ENCODE data around the gene GAP43. TPM values are rescaled to one million over a fixed set of nuclear protein-coding genes. Genes with fewer than 3 reads are reported as not detected.
A peak's percentile ranks its signal among the peaks of the same experiment; 100 is the strongest.

GAP43 gene
- total RNA-seq, 1 experiment from 2014 or later: 31.6 TPM

GRCh38 chr3:115760716-115761115 lies 137.4 kb downstream of the GAP43 start:
- no peak for DNase-seq (ENCODE audit: low spot score)
- intact Hi-C loops (cut with micrococcal nuclease; ENCODE audit: unreplicated experiment): no loop called here
- BruUV-seq (replicated peaks): no TSS peak
- Histone ChIP-seq H3K36me3 (ENCODE audit: insufficient read depth, low read length, poor library complexity, severe bottlenecking) (no peaks in the 10 kb centered on the region), H3K4me1 (ENCODE audit: insufficient read depth, low read length, poor library complexity, severe bottlenecking) (peaks cover 1% of the 10 kb centered on the region), H3K27me3 (replicated peaks; ENCODE audit: insufficient read depth, low read depth, low read length, poor library complexity) (no peaks in the 10 kb centered on the region), H3K27ac (ENCODE audit: low read depth, low read length, poor library complexity, severe bottlenecking) (no peak overlapping the region), H3K4me3 (ENCODE audit: low read depth, low read length, poor library complexity, severe bottlenecking) (no peak overlapping the region), H3K9me3 (ENCODE audit: low read depth, low read length, poor library complexity, severe bottlenecking) (no peaks in the 10 kb centered on the region)
- CTCF ChIA-PET: no interaction called here
- TF ChIP-seq CTCF (conservative IDR thresholded peaks at IDR 0.05; ENCODE audit: low read depth, low read length) (no peak), EZH2 (IDR thresholded peaks at IDR 0.05; ENCODE audit: borderline replicate concordance, low read depth, low read length, poor library complexity, severe bottlenecking) (no peak)
- POLR2A ChIA-PET (ENCODE audit: low non-redundant PET): no interaction called here

- Histone ChIP-seq H3K36me3 (ENCODE audit: insufficient read depth, low read length, poor library complexity, severe bottlenecking) (no peaks in the 10 kb centered on the region), H3K27ac (ENCODE audit: low read depth, low read length, poor library complexity, severe bottlenecking) (no peak overlapping the region), H3K9me3 (ENCODE audit: low read depth, low read length, poor library complexity, severe bottlenecking) (no peaks in the 10 kb centered on the region), H3K4me3 (ENCODE audit: low read depth, low read length, poor library complexity, severe bottlenecking) (no peak overlapping the region), H3K4me1 (ENCODE audit: insufficient read depth, low read length, poor library complexity, severe bottlenecking) (peaks cover 13% of the 10 kb centered on the region), H3K27me3 (replicated peaks; ENCODE audit: insufficient read depth, low read depth, low read length, poor library complexity) (no peaks in the 10 kb centered on the region)
- CTCF ChIA-PET: no interaction called here
- POLR2A ChIA-PET (ENCODE audit: low non-redundant PET): interaction anchor here (0.6 kb wide), 1 partner anchor 357 kb away, joined by 3 read pairs; no protein-coding TSS in a partner anchor
- no peak for DNase-seq (ENCODE audit: low spot score)
- intact Hi-C loops (cut with micrococcal nuclease; ENCODE audit: unreplicated experiment): no loop called here
- BruUV-seq (replicated peaks): no TSS peak
- TF ChIP-seq CTCF (conservative IDR thresholded peaks at IDR 0.05; ENCODE audit: low read depth, low read length) (no peak), EZH2 (IDR thresholded peaks at IDR 0.05; ENCODE audit: borderline replicate concordance, low read depth, low read length, poor library complexity, severe bottlenecking) (no peak)
These were observed 138.6 kb downstream of the GAP43 start for GRCh38 chr3:115761927-115762305.

DNA sequence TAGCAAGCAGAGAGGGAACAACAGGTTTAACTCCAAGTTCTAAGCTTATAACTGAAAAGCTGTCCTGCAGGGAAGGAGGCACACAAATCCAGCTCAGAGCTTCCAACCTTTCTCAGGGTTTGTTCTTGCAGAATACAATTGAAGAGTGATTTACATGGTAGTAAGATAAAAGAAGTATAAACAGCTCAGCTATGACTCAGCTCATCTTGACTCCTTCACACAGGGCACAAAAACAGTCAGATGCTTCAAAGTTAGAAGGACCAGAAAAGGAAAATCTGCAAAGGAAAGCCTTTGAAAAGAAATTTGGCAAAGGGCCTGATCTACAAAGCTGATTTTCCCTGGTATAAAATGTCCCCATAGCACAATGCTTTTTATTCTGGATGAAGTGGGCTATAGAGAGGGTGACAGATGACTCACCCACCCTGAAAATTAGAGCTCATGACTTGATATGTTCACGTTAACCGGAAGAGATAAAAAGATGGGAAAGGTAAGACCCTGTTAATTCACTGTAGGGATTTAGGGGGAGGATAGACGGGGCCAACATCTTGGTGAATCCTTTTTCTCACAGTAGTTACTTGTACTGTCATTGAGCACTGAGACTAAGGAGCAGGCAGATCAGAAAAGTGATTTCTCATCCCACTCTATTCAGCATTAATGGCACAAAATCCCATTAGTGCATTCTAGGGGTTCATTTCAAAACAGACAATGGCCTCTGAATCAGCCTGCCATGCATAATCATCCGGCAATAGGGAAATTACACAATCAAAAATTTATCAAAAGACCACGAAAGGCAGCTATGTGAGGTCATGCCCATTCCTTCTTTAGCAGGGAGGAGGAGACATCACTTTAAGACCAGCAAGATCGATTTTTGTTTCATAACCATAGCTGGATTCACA lies 143.5 kb downstream of the GAP43 start:
- CTCF ChIA-PET: interaction anchor here (0.7 to 1.2 kb wide), 2 partner anchors 17 to 54 kb away, joined by 3 to 9 read pairs; no protein-coding TSS in a partner anchor

More for the DNA sequence above, 143.5 kb downstream of the GAP43 start:
- peak; percentile 85 for DNase-seq (ENCODE audit: low spot score)
- Histone ChIP-seq H3K36me3 (ENCODE audit: insufficient read depth, low read length, poor library complexity, severe bottlenecking) (no peaks in the 10 kb centered on the region), H3K27me3 (replicated peaks; ENCODE audit: insufficient read depth, low read depth, low read length, poor library complexity) (no peaks in the 10 kb centered on the region), H3K4me1 (ENCODE audit: insufficient read depth, low read length, poor library complexity, severe bottlenecking) (peaks cover 18% of the 10 kb centered on the region), H3K4me3 (ENCODE audit: low read depth, low read length, poor library complexity, severe bottlenecking) (no peak overlapping the region), H3K9me3 (ENCODE audit: low read depth, low read length, poor library complexity, severe bottlenecking) (no peaks in the 10 kb centered on the region), H3K27ac (ENCODE audit: low read depth, low read length, poor library complexity, severe bottlenecking) (peak overlapping the region; percentile 37)
- intact Hi-C loops (cut with micrococcal nuclease; ENCODE audit: unreplicated experiment): loop anchor here (2.0 kb wide), 1 partner anchor 54 kb away; no protein-coding TSS in a partner anchor
- no TSS peak for BruUV-seq (replicated peaks)
- TF ChIP-seq CTCF (conservative IDR thresholded peaks at IDR 0.05; ENCODE audit: low read depth, low read length) (no peak), EZH2 (IDR thresholded peaks at IDR 0.05; ENCODE audit: borderline replicate concordance, low read depth, low read length, poor library complexity, severe bottlenecking) (no peak)
- POLR2A ChIA-PET (ENCODE audit: low non-redundant PET): interaction anchor here (0.6 kb wide), 1 partner anchor 343 kb away, joined by 3 read pairs; no protein-coding TSS in a partner anchor

Data from A673 (cell line).